Bronchial epithelial cell (primary cell): ENCODE data around the gene KCNA2. TPM values are rescaled to one million over a fixed set of nuclear protein-coding genes. Genes with fewer than 3 reads are reported as not detected.

ENCODE experiments used
- DNase-seq: peaks from one replicate; pipeline ENCODE4 v3.0.0-alpha.2; 2010; ENCODE audit warnings: low read depth
- FAIRE-seq: peaks from 2 replicates; lab custom pipeline; 2011; peaks lifted over from hg19 to GRCh38; lab: Jason Lieb, UNC
- H3K27me3 ChIP-seq: 2 replicates; pipeline ENCODE4 v1.5.1; 2011; ENCODE audit warnings: low read length; ENCODE audit not compliant: control insufficient read depth, insufficient read depth
- H3K36me3 ChIP-seq: 2 replicates; pipeline ENCODE4 v1.5.1; 2011; ENCODE audit warnings: low read length; ENCODE audit not compliant: control insufficient read depth, insufficient read depth
- H3K4me3 ChIP-seq: 2 replicates; pipeline ENCODE4 v1.5.1; 2011; ENCODE audit warnings: mild to moderate bottlenecking, low read depth, low read length, control low read depth
- CTCF ChIP-seq: IDR thresholded peaks from 2 replicates; pipeline ENCODE4 v1.5.1; 2011; ENCODE audit warnings: mild to moderate bottlenecking, moderate library complexity, low read length, control low read depth, inconsistent platforms; ENCODE audit not compliant: insufficient read depth, severe bottlenecking
- total RNA-seq: library from RNA; depleted of rRNA; stranded (reverse); fragments of >200 nt; gene quantifications from 2 replicates; pipeline ENCODE4 v1.2.1, GENCODE V29; 2014

Gene KCNA2
- total RNA-seq, 1 donor from 2014 or later, result not detected

DNA sequence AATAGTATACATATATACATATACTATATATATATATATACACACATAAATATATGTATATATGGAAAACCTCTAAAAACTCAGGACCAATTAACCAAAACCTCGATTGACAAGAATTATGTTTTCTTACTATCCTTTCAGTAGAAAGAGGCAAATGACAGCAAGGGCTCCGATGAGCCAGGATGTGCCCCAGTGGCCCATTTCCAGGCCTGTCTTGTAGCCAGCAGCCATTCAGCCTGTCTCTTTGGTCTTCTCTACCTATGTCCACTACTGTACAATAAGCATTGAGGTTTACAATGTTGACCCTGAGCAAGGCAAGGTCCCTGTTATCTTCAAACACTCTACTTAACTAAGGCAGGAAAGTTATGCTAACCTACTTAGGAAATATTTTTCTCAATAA is 9.8 kb downstream of the KCNA2 start:
- no peak for DNase-seq
- Histone ChIP-seq H3K4me3 (no peak overlapping the region), H3K36me3 (no peaks in the 10 kb centered on the region), H3K27me3 (peaks cover 6% of the 10 kb centered on the region)
- TF ChIP-seq CTCF, result no peak
- no peak for FAIRE-seq

DNA sequence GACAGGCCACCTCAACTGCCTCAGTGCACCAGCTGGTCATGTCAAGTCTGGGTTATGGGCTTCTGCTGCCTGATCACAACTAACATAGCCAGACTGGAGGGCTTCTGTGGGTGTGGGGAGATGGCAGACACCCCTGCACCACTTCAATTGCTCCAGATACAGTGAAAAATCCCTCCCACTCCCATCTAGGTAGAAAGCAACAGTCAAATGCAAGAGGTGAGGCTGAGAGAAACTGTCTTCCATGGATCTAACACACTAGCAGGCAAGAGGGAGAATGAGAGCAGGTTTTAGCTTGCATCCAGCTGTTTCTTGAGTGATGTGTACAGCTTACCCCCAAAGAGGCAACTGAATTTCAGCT is 10.8 kb downstream of the KCNA2 start:
- Histone ChIP-seq H3K4me3 (no peak overlapping the region), H3K36me3 (no peaks in the 10 kb centered on the region), H3K27me3 (peaks cover 6% of the 10 kb centered on the region)
- no peak for DNase-seq
- FAIRE-seq, result no peak
- no peak for TF ChIP-seq CTCF

DNA sequence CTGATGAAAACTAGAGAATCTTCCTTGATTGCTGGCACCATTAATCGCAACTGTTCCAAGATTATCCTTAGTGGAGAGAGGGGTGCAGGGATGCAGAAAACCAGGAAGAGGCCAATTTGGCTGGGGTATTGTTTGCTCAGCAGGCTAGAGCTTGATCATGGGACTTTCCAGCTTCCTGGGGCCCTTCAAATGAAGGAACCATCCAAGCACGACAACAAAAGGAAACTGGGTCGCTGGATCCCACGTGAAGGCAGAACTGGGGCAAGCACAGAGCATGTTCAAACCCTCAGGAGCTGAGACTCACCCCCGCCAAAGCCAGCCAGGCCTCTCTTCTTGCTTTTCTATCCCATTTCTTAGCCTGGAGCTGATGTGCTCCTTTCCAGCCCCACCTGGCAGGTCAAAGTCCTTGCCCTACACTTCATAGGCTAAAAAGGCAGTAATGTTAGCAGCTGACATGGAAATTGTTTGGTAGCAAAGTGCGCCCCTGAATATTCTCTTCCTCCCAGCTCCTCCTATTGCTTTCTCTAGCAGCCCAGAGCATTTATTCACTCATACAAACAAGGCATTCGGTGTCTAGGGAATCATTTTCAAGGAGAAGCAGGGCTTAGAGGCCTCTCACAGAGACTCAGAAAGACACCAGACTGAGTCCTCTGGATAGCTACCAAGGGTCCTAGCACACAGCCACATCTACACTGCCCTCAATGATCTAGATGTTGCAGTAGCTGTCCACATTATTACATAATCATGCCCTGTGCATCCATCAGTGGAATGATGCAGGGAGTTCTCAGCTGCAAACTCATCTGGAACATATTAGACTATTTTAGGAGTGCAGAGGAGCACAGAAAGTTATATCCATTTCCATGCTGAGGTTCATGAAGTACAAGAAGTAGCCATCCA is 11.5 kb downstream of the KCNA2 start:
- Histone ChIP-seq H3K27me3 (peaks cover 6% of the 10 kb centered on the region), H3K4me3 (no peak overlapping the region), H3K36me3 (no peaks in the 10 kb centered on the region)
- FAIRE-seq, result peak; percentile 60
- DNase-seq, result no peak
- no peak for TF ChIP-seq CTCF

- H3K4me3 ChIP-seq, result no peak overlapping the region
- no peak for TF ChIP-seq CTCF
- H3K27me3 ChIP-seq, result peaks cover 5% of the 10 kb centered on the region
- FAIRE-seq (no peak), DNase-seq (no peak)
- H3K36me3 ChIP-seq, result no peaks in the 10 kb centered on the region
Observed at GRCh38 chr1:110593902-110594301, 12.3 kb downstream of the KCNA2 start.

- DNase-seq (no peak), FAIRE-seq (peak; percentile 70)
- Histone ChIP-seq H3K4me3 (no peak overlapping the region), H3K36me3 (no peaks in the 10 kb centered on the region), H3K27me3 (peaks cover 3% of the 10 kb centered on the region)
- no peak for TF ChIP-seq CTCF
Observed at GRCh38 chr1:110591956-110592355, 14.2 kb downstream of the KCNA2 start.
